ENCODE data around the gene COG1. TPM values are rescaled to one million over a fixed set of nuclear protein-coding genes. Genes with fewer than 3 reads are reported as not detected.

The COG1 gene
- total RNA-seq, 1 donor from 2014 or later, result 35.9 TPM

DNA sequence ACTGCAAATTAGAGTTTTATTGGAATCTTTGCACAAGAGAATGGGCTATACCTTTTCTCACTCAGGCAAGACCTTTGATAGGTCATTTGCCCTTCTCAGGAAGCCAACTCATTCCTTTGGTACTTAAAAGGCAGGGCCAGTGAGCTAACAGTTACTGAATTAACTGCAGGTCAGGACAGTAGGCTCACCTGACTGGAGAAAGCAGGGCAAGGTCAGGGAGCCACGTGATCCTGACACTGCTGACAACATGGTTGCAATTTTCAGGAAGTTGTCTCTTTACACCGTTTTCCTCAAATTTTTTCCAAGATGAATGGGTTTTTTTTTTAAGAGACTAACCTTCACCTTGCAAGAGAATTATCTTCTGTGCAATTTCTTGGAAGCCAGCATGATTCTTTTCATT, 47.7 kb downstream of the COG1 start:
- H3K4me1 ChIP-seq, result peaks cover 0 to 3% of the 10 kb centered on the region in 2 donors
- TF ChIP-seq CTCF (IDR thresholded peaks at IDR 0.05), result no peak
- intact Hi-C loops (cut with DNase I), result no loop called here
- no peak overlapping the region for H3K4me3 ChIP-seq
- no peaks in the 10 kb centered on the region for H3K27me3 ChIP-seq
- no peak for DNase-seq (ENCODE audit: low spot score in 2 of 2)
- H3K9me3 ChIP-seq, result no peaks in the 10 kb centered on the region
- H3K36me3 ChIP-seq, result peaks cover 18 to 41% of the 10 kb centered on the region in 2 donors
- no peak overlapping the region for H3K27ac ChIP-seq

DNA sequence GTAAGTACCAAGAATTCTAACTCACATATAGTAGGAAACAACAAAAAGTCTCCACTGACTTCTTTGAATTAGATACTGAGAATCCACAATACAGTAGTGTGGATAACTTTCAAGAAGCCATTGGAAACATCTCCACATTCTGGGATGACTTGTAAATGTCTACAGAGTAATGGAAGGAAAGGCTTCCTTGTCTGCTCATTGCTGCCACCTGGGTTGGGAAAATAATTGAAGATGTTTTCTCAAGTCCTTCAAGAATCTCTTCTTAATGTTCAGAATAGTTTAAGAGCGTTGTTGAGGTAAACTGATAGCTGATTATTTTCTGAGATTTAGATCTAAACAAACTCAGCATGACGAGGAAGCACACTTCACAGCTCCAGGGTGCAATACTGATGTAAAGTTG, 54.9 kb downstream of the COG1 start:
- Histone ChIP-seq H3K27ac (no peak overlapping the region), H3K36me3 (peaks cover 6 to 34% of the 10 kb centered on the region in 2 donors), H3K4me1 (no peaks in the 10 kb centered on the region), H3K27me3 (no peaks in the 10 kb centered on the region), H3K9me3 (no peaks in the 10 kb centered on the region), H3K4me3 (no peak overlapping the region)
- intact Hi-C loops (cut with DNase I), result no loop called here
- DNase-seq (ENCODE audit: low spot score in 2 of 2), result no peak
- no peak for TF ChIP-seq CTCF (IDR thresholded peaks at IDR 0.05)

DNA sequence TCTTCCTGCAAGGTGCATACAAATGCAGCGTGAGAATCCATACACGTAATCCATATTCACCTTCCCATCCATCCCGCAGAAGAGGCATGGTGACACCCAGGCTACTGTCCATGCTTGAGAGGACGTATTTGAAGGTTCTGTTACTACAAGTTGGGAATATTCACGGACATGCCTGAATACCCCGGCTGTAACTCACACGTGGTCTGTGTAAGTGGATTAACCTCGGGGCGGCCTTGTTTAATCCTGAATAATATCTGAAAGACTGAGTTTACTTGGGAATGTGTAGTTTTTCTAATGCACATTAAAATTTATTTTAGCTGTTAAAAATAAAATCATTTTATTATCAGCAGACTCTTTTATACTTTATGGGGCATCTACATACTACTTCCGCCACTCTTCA, 55.7 kb downstream of the COG1 start:
- no peak for TF ChIP-seq CTCF (IDR thresholded peaks at IDR 0.05)
- Histone ChIP-seq H3K4me3 (no peak overlapping the region), H3K36me3 (peaks cover 2 to 30% of the 10 kb centered on the region in 2 donors), H3K9me3 (no peaks in the 10 kb centered on the region), H3K4me1 (no peaks in the 10 kb centered on the region), H3K27ac (no peak overlapping the region), H3K27me3 (no peaks in the 10 kb centered on the region)
- DNase-seq (ENCODE audit: low spot score in 2 of 2), result no peak
- intact Hi-C loops (cut with DNase I), result no loop called here

GRCh38 chr17:73249700-73250099, 56.8 kb downstream of the COG1 start:
- no peaks in the 10 kb centered on the region for H3K4me1 ChIP-seq
- no peak overlapping the region for H3K27ac ChIP-seq
- no peak for TF ChIP-seq CTCF (IDR thresholded peaks at IDR 0.05)
- H3K36me3 ChIP-seq, result peaks cover 0 to 21% of the 10 kb centered on the region in 2 donors
- no peak for DNase-seq (ENCODE audit: low spot score in 2 of 2)
- no peaks in the 10 kb centered on the region for H3K27me3 ChIP-seq
- H3K4me3 ChIP-seq, result no peak overlapping the region
- intact Hi-C loops (cut with DNase I), result no loop called here
- H3K9me3 ChIP-seq, result no peaks in the 10 kb centered on the region

DNA sequence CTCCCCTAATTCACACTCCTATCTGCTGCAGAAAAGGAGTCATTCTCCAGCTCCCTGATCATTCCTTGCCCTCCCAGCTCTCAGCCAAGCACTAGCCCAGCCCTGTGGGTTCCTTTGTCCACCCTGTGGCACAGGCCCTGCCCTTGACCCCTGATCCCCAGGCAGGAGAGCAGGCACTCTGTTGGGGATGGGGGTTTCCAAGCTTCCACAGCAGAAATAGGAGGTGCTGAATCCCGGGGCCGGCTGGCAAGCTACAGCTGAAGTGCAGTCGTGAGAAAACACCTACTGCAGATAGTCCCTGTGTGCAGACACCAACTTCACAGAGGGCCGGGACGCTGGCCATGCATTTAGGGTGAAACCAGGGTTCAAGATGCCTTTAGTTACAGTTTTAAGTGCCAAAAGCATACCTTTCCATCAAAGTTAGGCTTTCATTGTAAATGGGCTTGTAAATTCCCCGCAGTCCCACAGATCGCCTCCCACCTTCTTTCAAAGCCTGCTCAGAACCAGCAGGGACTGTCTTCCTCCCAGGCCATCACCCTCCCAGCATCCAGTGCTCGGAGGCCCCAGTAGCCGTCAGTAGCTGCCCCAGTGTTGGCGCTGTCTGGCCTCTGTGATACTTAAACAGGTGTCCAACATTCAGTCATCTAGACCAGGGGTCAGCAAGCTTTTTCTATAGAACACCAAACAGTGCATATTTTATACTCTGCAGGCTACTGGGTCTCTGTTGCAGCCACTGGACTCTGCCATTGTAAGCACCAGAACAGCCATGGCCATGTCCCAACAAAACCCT, 58.2 kb downstream of the COG1 start:
- no peaks in the 10 kb centered on the region for H3K27me3 ChIP-seq
- H3K36me3 ChIP-seq, result peaks cover 0 to 19% of the 10 kb centered on the region in 2 donors
- no peaks in the 10 kb centered on the region for H3K4me1 ChIP-seq
- TF ChIP-seq CTCF (IDR thresholded peaks at IDR 0.05), result no peak
- DNase-seq (ENCODE audit: low spot score in 2 of 2), result no peak
- H3K27ac ChIP-seq, result no peak overlapping the region
- H3K4me3 ChIP-seq, result no peak overlapping the region
- intact Hi-C loops (cut with DNase I), result no loop called here
- no peaks in the 10 kb centered on the region for H3K9me3 ChIP-seq

Data from ascending aorta (tissue), 2 donors.